GM12878 (cell line): ENCODE results near the gene DPM3. TPM values are rescaled to one million over a fixed set of nuclear protein-coding genes. Genes with fewer than 3 reads are reported as not detected.

Source experiments
- ATAC-seq: fragments of 200-7000 bp; cut with Tn5 transposase; 3 replicates; pipeline ENCODE4 v1.9.1; 2020; ENCODE audit warnings: mild to moderate bottlenecking, moderate library complexity
- BruUV-seq: library from RNA; stranded (reverse); fragments of 400-500 nt; replicated peaks from 2 replicates; lab custom pipeline; 2021; lab: Mats Ljungman, UMichigan
- CTCF ChIA-PET: fragments of 300-600 bp; sonication (Branson Sonifier 250); formaldehyde crosslinking; extraction: SDS; loops from one replicate; lab custom pipeline; 2021; ENCODE audit warnings: inconsistent platforms; lab: Yijun Ruan, JAX
- POLR2A ChIA-PET: fragments of 350-600 bp; formaldehyde crosslinking; extraction: SDS; loops from one replicate; lab custom pipeline; 2021; ENCODE audit warnings: inconsistent platforms; lab: Charles Lee
- RAD21 ChIA-PET: fragments of 300-600 bp; sonication (Branson Sonifier 250); formaldehyde crosslinking; loops from one replicate; lab custom pipeline; 2023; ENCODE audit warnings: antibody characterized with exemption; ENCODE audit not compliant: unreplicated experiment; lab: Charles Lee
- SMC1A ChIA-PET: fragments of 300-600 bp; sonication (Branson Sonifier 250); formaldehyde crosslinking; loops from one replicate; lab custom pipeline; 2023; ENCODE audit not compliant: unreplicated experiment, uncharacterized antibody; lab: Charles Lee
- DNase-seq: peaks from one replicate; pipeline ENCODE4 v3.0.0-alpha.2; 2011; ENCODE audit warnings: low read depth, low spot score
- FAIRE-seq: peaks from 3 replicates; lab custom pipeline; 2011; peaks lifted over from hg19 to GRCh38; lab: Jason Lieb, UNC
- H2AFZ ChIP-seq: 2 replicates; pipeline ENCODE4 v1.6.0; 2011; ENCODE audit warnings: low read depth, low read length, control low read depth; ENCODE audit not compliant: control insufficient read depth
- H3K27ac ChIP-seq: 2 replicates; pipeline ENCODE4 v1.5.1; 2011; ENCODE audit warnings: control low read depth; ENCODE audit not compliant: control insufficient read depth, insufficient read depth
- H3K27me3 ChIP-seq, 2 experiments: replicated peaks in 1 of 2; 2 replicates each; pipeline versions ENCODE4 v1.6.0 to v1.6.1; 2011; ENCODE audit warnings: low read length in 1 of 2; ENCODE audit not compliant: control insufficient read depth in 2 of 2, insufficient read depth in 2 of 2
- H3K36me3 ChIP-seq, 2 experiments: 2 replicates each; pipeline ENCODE4 v1.5.1; 2011; ENCODE audit warnings: low read length in 1 of 2; ENCODE audit not compliant: control insufficient read depth in 2 of 2, insufficient read depth in 2 of 2
- H3K4me1 ChIP-seq: 2 replicates; pipeline ENCODE4 v1.6.1; 2011; ENCODE audit warnings: mild to moderate bottlenecking, low read length, moderate library complexity, mixed read lengths; ENCODE audit not compliant: control insufficient read depth, insufficient read depth
- H3K4me2 ChIP-seq: 2 replicates; pipeline ENCODE4 v1.6.0; 2011; ENCODE audit warnings: control low read depth; ENCODE audit not compliant: control insufficient read depth, insufficient read depth
- H3K4me3 ChIP-seq: fragments of 200-600 bp; sonication (generic); 2 replicates; pipeline ENCODE4 v1.5.1; 2016
- H3K79me2 ChIP-seq: 2 replicates; pipeline ENCODE4 v1.6.0; 2011; ENCODE audit warnings: low read length; ENCODE audit not compliant: control insufficient read depth, insufficient read depth
- H3K9ac ChIP-seq: 2 replicates; pipeline ENCODE4 v1.8.0; 2011; ENCODE audit warnings: low read length, control low read depth, mixed read lengths; ENCODE audit not compliant: control insufficient read depth, insufficient read depth
- H3K9me3 ChIP-seq: replicated peaks from 3 replicates; pipeline ENCODE4 v1.5.1; 2011; ENCODE audit warnings: mild to moderate bottlenecking, low read length; ENCODE audit not compliant: control insufficient read depth, insufficient read depth
- H4K20me1 ChIP-seq: 2 replicates; pipeline ENCODE4 v1.6.0; 2011; ENCODE audit not compliant: control insufficient read depth, insufficient read depth
- NR2F1 ChIP-seq: fragments of 450-650 bp; conservative IDR thresholded peaks from 2 replicates; pipeline ENCODE4 v1.6.1; 2017; ENCODE audit warnings: mild to moderate bottlenecking
- PAX5 ChIP-seq: IDR thresholded peaks from 2 replicates; pipeline ENCODE4 v1.6.1; 2011; ENCODE audit warnings: low read depth, low read length, borderline replicate concordance
- RFX5 ChIP-seq: IDR thresholded peaks from 2 replicates; pipeline ENCODE4 v1.6.1; 2011; ENCODE audit warnings: low read depth, low read length, improper control_type of control experiment
- ZNF592 ChIP-seq: fragments of 450-650 bp; IDR thresholded peaks from 2 replicates; pipeline ENCODE4 v1.6.1; 2017; ENCODE audit warnings: mild to moderate bottlenecking, moderate library complexity
- WGBS: methylation state at CpG from one replicate; pipeline ENCODE4 v1.1.6; 2016; ENCODE audit warnings: low lambda C conversion rate; ENCODE audit not compliant: insufficient replicate concordance, insufficient coverage; ENCODE audit errors: missing lambda C conversion rate; 5-methylcytosine and 5-hydroxymethylcytosine counted together
- in situ Hi-C: fragments of 300-500 bp; cut with MboI; formaldehyde crosslinking; loops from 9 replicates; pipeline ENCODE4 v1.14.3; 2018; ENCODE audit warnings: mixed read lengths
- intact Hi-C: fragments of 100-400 bp; cut with micrococcal nuclease; formaldehyde crosslinking; loops from one replicate; pipeline ENCODE4 v1.14.2; 2022; ENCODE audit not compliant: unreplicated experiment
- polyA plus RNA-seq, 11 experiments: library from polyadenylated mRNA; depleted of rRNA in 4 of 11; unstranded in 6 of 11; stranded (reverse) in 5 of 11; fragments of >200 nt; fragmentation: Nextera tagmentation in 4 of 11; fragmentation: Illumina TruSeq in 1 of 11; extraction: Ambion mirVana in 4 of 11; extraction: Trizol in 1 of 11; gene quantifications; 1 replicate in 1 of 11; 2 replicates in 10 of 11; pipeline versions ENCODE4 v1.2.1 to v1.2.3, GENCODE V29; 2011 to 2016; ENCODE audit warnings: inconsistent platforms in 2 of 11, missing spikeins in 2 of 11, low read depth in 1 of 11
- total RNA-seq, 4 experiments: library from RNA; depleted of rRNA in 3 of 4; stranded (reverse); fragments of >200 nt in 3 of 4; fragmentation: Illumina TruSeq in 1 of 4; extraction: Trizol in 1 of 4; gene quantifications; 2 replicates each; pipeline versions ENCODE4 v1.2.1 to v1.2.3, GENCODE V29; 2013 to 2021

Gene DPM3
- total and polyA plus RNA-seq, 10 of the 15 experiments (the other 5 are each of a cell fraction or from before 2014, with no cell fraction given): 5.9 to 78.7 (median 25.7) TPM

DNA sequence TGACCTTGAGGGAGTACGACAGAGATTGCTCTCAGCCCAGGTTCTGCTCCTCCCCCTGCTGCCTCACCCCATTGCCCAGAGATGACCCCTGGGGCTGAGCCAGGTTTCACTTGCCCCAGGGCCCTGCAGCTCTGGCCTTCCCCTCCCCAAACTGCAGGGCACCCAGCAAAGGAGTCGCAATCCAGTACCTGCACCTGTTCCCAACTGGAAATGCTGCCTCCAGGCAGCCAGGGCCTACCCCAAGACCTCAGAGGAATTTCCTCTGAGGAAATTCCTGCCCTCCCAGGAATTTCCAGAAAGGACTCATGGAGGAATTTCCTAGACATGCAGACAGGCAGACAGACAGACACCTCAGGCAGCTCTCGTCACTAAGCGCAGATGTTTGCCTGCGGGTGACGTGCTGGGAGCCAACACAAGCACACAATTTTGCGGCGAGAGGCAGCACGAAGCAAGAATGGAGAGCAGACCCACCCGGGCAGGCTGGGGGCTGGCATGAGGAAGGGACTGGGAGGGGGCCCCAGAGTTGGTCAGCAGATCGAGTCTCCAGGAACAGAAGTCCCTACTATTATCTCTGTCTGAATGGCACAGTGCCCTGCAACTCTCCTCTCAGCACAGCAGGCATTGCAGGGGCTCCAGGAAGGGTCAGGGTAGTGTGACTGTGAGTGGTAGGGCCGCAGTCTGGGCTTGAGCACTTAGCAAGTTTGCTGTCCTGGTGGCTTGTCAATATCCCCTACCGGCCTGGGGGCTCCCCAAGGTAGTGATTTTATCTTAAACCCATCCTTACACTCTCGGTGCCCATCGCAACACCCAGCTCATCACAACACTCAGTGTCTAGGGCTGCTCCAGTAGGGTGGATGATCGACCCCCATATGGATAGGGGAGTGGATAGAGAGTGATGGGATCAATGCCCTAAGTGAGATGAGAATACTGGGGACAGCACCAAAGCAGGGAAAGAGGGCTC is 15.5 kb downstream of the DPM3 start:
- DNase-seq (no peak), ATAC-seq (no peak), FAIRE-seq (no peak)
- ChIA-PET SMC1A (no interaction called here), CTCF (interaction anchor here (1.0 to 1.9 kb wide), 4 partner anchors 33 to 48 kb away, joined by 3 to 6 read pairs (median 4); partner anchors contain the start of gene KRTCAP2), RAD21 (no interaction called here), POLR2A (interaction anchor here (1.2 to 2.3 kb wide), 2 partner anchors 9 to 10 kb away, joined by 3 to 6 read pairs; no protein-coding TSS in a partner anchor)
- no peaks in the 10 kb centered on the region for H3K36me3 ChIP-seq
- TF ChIP-seq NR2F1 (0 out of 2 replicates have a peak, but pooled peaks have one; percentile 22), ZNF592 (no peak), PAX5 (no peak), RFX5 (no peak)
- intact Hi-C loops (no loop called here), in situ Hi-C loops (no loop called here)
- H3K9me3 ChIP-seq: no peaks in the 10 kb centered on the region
- no peak overlapping the region for H3K4me2 ChIP-seq
- WGBS: 46% methylated on average over 16 of the region's 16 CpGs
- H3K9ac ChIP-seq: no peak overlapping the region
- H3K27me3 ChIP-seq: peaks cover 14 to 24% of the 10 kb centered on the region in 2 experiments
- H3K4me1 ChIP-seq: peaks cover 14% of the 10 kb centered on the region
- BruUV-seq: no TSS peak
- H3K4me3 ChIP-seq: no peak overlapping the region
- no peak overlapping the region for H2AFZ ChIP-seq
- no peaks in the 10 kb centered on the region for H3K79me2 ChIP-seq
- no peaks in the 10 kb centered on the region for H4K20me1 ChIP-seq
- no peak overlapping the region for H3K27ac ChIP-seq
